HL-60/S4 (cell line): ENCODE data around the gene INPP4B.

ENCODE experiments used
- in situ Hi-C: fragments of 300-500 bp; cut with MboI; formaldehyde crosslinking; loops from 2 replicates; pipeline ENCODE4 v1.14.3; 2022; ENCODE audit warnings: low sequenced_read_pairs

Gene INPP4B

DNA sequence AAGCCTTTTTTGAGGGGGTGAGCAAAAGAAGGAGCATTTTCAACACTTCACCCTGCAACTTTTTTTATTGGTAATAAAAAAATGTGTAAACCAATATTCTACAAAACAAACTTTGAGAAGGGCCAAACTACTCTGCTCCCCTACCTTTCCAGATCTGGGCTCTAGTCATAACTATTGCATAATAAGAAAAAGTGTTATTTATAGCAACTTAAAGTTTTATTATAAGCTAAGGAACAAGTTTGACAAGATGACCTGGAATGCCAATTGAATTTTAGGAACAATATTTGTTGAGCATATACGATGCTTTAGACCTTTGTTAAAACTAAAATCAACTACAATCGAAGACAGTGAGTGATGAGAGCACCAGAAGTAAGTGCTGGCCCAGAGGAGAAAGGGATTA, 800.1 kb downstream of the INPP4B start:
- in situ Hi-C loops: no loop called here

GRCh38 chr4:142044271-142044670, 801.8 kb downstream of the INPP4B start:
- in situ Hi-C loops: no loop called here

- in situ Hi-C loops: no loop called here
Measured at GRCh38 chr4:142043509-142043908, 802.6 kb downstream of the INPP4B start.

DNA sequence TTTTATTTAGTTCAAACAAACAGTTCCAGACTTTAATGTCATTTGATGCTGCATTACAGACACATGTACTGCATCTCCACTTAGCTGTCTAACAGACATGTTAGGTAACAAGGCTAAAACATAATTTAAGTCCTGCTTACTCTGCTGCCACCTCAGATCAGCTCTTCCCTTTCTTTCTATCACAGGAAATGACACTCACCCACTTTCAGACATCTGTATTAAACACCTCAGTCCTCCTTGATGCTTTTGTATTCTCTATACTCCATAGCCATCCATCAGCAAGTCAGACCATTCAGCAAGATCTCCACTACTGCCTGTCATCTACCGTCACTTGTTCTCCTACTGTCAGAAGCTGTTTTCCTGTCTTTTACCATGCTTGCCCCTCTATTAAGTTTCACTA, 804.3 kb downstream of the INPP4B start:
- in situ Hi-C loops: no loop called here

DNA sequence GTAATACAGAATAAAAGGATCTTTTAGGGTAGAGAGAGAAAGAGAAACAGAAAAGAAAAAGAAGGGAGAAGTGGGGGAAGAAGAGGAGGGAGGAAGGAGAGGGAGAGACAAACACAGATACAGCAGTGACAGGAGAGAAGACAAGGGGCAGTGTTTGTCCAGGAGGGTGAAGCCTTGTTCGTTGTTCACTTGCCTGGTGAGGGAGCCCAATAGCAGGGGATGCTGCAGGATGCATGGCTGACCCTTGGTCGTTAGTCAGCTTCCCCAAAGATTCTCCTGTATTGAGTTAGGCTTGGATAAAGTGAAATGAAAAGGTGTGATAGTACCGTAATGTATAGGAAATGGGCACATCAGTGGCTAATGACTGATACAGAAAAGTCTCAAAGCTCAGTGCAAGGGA, 806.1 kb downstream of the INPP4B start:
- in situ Hi-C loops: no loop called here

DNA sequence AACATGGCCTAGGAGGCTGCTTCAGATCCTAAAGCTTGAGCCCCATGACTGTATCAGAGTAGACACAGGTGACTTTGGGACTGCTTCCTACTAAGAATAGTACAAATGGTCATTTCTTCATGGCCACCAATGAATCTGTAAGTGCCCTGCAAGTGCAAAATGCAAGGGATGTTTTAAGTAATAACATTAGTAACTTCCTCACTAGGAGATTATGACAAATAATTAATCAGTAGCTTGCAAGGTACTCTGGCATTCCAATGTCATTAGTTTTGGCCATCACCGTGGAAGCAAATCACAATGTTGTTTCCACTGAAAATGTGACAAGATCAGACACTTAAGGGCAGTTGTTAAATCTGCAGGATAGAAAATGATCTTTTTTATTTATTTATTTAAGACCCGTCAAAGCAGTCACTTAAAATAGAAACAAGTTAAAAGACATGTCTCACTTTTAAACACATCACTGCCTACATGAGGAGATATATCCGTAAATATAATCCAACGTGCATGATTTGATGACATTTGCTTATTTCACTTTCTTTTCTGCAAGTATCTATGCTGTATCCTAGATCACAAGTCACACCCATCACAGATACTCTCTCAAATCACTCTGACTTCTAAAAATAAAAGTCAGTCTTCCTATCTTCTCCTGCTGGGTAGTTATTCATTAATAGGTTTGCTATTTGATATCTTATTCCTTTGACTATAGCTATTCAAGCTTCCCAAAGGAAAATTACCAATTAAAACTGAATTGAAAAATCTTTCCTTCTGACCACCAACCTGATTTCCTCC, 809.1 kb downstream of the INPP4B start:
- in situ Hi-C loops: no loop called here

- in situ Hi-C loops: no loop called here
Measured at GRCh38 chr4:142035566-142035965, 810.5 kb downstream of the INPP4B start.

GRCh38 chr4:142034101-142034500, 812.0 kb downstream of the INPP4B start:
- in situ Hi-C loops: no loop called here

DNA sequence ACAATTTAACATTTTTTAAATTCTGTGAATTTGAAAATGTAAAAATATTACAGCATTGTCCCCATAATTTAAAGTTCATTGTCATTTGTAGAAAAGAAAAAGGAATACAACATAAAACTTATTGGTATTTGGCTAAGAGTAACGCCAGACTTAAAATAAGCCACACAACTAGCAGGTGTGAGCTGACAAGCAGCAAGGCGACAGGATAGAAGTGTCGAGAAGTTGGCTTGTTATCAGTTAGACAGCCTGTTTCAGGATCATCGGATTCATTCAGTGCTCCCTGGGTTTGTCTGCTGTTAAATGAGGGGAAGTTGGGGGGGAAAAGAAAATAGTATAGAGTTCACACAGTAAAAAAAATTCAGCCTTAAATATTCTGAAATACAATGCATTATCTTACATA, 816.1 kb downstream of the INPP4B start:
- in situ Hi-C loops: no loop called here

- in situ Hi-C loops: no loop called here
Measured at GRCh38 chr4:142021761-142022160, 824.3 kb downstream of the INPP4B start.

GRCh38 chr4:142021181-142021580, 824.9 kb downstream of the INPP4B start:
- in situ Hi-C loops: no loop called here

DNA sequence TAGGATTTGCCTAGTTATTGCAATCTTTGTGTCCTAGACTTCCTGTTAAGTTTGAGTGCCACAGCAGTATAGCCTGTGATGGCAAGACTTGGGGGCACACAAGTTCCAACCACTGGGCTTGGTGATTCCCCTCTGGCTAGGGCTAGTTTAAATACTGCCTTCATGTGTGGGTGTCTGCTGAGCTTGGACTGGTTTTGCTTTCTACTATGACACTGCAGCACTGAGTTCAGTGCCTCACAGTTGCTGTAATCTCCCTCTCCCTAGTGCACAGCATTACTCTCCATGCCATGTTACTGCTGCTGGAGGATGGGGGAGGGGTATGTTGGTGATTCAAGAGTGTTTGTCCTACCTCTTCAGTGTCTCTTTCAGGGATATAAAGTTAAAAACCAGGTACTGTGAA, 830.1 kb downstream of the INPP4B start:
- in situ Hi-C loops: no loop called here

DNA sequence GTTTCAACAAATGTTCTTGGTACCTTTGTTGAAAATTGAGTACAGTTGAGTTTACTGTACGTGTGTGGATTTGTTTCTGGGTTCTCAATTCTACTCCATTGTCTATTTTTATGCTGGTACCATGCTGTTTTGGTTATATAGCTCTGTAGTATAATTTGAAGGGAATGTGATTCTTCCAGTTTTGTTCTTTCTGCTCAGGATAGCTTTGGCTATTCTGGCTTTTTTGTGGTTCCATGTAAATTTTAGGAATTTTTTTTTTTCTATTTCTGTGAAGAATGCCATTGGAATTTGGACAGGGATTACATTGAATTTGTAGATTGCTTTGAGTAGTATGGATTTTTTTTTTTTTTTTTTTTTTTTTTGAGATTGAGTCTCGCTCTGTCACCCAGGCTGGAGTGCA, 836.4 kb downstream of the INPP4B start:
- in situ Hi-C loops: no loop called here

- in situ Hi-C loops: no loop called here
Measured at GRCh38 chr4:142005519-142005918, 840.6 kb downstream of the INPP4B start.

DNA sequence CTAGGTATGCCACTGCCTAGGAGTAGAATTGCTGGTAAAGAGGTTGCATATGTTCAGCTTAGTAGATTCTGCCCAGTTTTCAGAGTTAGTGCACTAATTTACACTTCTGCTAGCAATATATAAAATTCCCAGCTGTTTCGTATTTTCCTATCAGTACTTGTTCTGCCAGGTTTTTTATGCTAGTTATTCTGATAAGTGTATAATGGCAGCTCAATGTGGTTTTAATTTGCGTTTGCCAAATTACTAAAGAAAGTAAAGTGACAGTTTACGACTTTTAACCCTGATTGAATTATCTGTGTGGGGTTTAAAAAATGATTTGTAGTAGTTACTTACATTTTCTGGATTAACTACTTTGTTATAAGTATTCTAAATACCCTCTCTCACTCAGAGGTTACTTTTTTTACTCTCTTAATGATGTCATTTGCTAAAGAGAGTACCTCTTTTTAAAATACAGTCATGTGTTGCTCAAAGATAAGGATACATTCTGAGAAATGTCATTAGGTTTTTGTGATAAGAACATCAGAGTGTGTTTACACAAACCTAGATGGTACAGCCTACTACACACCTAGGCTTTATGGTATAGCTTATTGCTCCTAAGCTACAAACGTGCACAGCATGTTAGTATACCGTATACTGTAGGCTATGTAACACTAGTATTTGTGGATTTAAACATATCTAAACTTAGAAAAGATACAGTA, 846.5 kb downstream of the INPP4B start:
- in situ Hi-C loops: no loop called here

DNA sequence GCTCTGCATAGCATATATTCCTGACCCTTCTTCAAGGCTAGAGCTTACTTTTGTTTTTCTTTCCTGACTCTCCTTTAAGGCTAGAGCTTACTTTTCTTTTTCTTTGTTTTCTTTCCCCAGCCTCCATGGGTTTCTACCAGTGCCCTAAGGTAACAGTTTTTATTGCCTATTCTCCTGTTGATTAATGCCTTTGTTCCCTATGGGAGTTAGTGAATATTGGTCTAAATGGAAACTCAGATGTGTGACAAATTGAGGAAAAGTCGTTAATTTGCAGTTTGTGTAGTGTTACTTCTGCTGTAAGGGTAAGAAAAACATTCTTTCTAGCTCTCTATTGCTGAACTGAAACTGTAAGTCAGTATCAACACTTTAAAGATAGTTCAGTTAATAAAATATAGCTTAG, 851.0 kb downstream of the INPP4B start:
- in situ Hi-C loops: no loop called here

DNA sequence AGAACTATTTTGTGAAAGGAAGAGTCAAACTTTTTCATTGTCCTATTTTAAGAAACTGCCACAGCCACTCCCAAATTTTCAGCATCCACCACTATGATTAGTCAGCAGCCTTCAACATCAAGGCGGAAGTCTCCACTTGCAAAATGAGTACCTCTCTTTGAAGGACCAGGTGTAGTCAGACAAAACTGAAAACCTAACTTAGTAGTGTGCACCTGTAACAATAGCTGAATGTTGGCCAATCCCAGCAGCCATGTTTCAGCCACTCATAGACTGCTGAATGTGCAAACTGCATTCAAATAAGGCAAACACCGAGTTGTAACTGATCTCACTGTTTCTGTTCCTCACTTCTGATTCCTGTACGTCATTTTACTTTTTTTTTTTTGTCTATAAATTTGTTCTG, 868.7 kb downstream of the INPP4B start:
- in situ Hi-C loops: no loop called here
